ENCODE data around the gene PIAS3.

The PIAS3 gene

DNA sequence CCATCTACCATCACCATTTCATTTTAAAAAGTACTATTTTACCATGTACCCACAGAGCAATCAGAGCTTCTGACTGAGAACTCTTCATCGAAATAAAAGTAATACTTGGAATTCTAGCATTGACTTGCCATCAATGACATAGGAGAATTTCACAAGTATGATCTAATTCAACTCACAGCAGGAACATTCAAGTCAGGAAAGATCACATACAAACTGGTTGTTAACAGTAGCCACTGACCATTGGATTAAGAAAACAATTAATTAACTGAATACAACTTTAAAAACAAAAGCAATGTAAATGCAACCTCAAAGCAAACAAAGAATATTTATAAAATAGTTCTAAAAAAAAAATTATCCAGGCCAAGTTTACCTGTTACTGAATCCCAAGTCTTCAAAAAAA lies 53.8 kb downstream of the PIAS3 start:
- no peak for TF ChIP-seq CTCF (IDR thresholded peaks at IDR 0.05; ENCODE audit: insufficient read depth, missing control alignments)
- FAIRE-seq (no peak), DNase-seq (ENCODE audit: insufficient read length, low spot score) (no peak)

DNA sequence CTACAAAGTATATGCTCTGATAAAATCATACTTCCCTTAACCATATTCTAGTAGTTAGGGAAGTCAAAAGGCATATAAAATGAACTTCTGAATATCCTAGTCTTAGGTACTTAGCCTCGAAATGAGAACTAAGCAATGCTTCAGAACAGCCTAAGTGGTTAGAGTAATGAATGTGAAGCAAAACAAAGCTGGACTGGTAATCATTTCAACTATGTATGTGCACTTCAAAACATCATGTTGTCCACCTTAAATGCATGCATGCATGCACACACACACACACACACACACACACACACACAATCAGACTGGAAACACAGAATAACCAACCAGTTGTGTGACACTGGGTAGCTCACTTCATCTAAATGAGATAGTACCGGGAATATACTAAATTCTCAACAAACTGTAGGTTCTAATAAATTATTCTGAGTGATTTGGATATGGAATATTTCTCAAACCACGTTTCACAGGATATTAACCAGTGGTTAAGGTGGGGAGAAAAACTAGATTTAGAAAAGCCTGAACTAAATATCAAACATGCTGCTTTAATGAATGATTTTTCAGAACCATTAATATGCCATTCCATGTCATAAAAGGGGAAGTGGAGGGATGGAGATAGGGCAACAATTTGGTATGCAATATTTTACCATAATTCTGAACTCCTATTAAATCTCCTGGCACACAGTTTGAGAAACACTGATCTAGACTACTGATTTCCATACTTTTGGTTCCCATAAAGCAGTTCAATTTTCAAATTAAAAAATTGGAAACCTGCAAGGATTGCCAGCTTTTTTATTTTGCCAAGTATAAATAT lies 54.4 kb downstream of the PIAS3 start:
- no peak for TF ChIP-seq CTCF (IDR thresholded peaks at IDR 0.05; ENCODE audit: insufficient read depth, missing control alignments)
- FAIRE-seq (no peak), DNase-seq (ENCODE audit: insufficient read length, low spot score) (no peak)

GRCh38 chr1:145799806-145800205 lies 59.1 kb downstream of the PIAS3 start:
- DNase-seq (ENCODE audit: insufficient read length, low spot score) (no peak), FAIRE-seq (peak; percentile 25)
- TF ChIP-seq CTCF (IDR thresholded peaks at IDR 0.05; ENCODE audit: insufficient read depth, missing control alignments), result no peak
